ENCODE measurements around the gene BHLHA9.
"Not testable (repeated sequence)": the region's sequence is repeated elsewhere in the genome, so short reads cannot be mapped to it uniquely, and the experiment has no call there.

The BHLHA9 gene

DNA sequence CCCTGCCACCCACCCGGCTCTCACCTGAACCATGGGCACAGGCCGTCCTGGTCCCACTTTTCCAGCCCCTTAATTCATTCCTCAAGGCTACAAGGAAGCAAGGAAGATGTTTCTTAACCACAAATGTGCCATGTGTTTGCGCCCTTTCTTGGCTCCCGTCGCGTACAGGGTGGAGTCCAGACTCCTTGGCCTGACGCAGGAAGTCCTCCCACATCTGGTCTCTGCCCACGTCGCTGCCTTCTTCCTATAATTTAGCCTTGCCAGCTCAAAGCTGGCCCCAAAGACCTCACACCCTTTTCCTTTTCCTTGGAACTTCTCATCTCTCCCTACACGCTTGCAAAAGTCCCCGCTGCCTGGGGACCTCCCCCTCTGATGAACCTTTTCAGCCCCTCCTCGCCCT lies 38.8 kb upstream of the BHLHA9 start:
- TF ChIP-seq, protein P1, sequence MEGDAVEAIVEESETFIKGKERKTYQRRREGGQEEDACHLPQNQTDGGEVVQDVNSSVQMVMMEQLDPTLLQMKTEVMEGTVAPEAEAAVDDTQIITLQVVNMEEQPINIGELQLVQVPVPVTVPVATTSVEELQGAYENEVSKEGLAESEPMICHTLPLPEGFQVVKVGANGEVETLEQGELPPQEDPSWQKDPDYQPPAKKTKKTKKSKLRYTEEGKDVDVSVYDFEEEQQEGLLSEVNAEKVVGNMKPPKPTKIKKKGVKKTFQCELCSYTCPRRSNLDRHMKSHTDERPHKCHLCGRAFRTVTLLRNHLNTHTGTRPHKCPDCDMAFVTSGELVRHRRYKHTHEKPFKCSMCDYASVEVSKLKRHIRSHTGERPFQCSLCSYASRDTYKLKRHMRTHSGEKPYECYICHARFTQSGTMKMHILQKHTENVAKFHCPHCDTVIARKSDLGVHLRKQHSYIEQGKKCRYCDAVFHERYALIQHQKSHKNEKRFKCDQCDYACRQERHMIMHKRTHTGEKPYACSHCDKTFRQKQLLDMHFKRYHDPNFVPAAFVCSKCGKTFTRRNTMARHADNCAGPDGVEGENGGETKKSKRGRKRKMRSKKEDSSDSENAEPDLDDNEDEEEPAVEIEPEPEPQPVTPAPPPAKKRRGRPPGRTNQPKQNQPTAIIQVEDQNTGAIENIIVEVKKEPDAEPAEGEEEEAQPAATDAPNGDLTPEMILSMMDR (IDR thresholded peaks at IDR 0.05) = no peak
- Mint-ChIP-seq H3K9me3 (peaks cover 12% of the 10 kb centered on the region), H3K27me3 (ENCODE audit: low read depth, poor library complexity) (peaks cover 65% of the 10 kb centered on the region), H3K27ac (no peak overlapping the region), H3K4me3 (peak overlapping the region; percentile 31), H3K36me3 (ENCODE audit: low read depth) (peaks cover 5% of the 10 kb centered on the region), H3K4me1 (peaks cover 33% of the 10 kb centered on the region)
- no peak for DNase-seq

DNA sequence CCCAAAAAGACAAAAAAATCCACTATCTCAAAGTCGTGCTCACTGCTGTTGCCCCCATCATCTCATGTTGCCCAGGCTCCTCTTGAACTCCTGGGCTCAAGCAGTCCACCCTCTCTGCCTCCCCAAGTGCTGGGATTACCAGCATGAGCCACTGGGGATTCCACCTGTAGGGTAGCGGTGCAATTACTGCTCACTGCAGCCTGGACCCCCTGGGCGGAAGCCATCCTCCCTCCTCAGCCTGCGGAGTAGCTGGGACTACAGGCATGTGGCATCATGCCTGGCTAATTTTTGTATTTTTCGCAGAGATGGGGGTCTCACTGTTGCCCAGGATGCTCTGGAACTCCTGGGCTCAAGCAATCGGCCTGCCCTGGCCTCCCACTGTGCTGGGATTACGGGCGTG lies 37.9 kb upstream of the BHLHA9 start:
- no peak for DNase-seq
- H3K27ac Mint-ChIP-seq = no peak overlapping the region
- TF ChIP-seq, protein P1 (IDR thresholded peaks at IDR 0.05) = no peak
- peaks cover 12% of the 10 kb centered on the region for H3K9me3 Mint-ChIP-seq
- peaks cover 57% of the 10 kb centered on the region for H3K27me3 Mint-ChIP-seq (ENCODE audit: low read depth, poor library complexity)
- H3K4me3 Mint-ChIP-seq = no peak overlapping the region
- H3K4me1 Mint-ChIP-seq = peaks cover 28% of the 10 kb centered on the region
- peaks cover 5% of the 10 kb centered on the region for H3K36me3 Mint-ChIP-seq (ENCODE audit: low read depth)

DNA sequence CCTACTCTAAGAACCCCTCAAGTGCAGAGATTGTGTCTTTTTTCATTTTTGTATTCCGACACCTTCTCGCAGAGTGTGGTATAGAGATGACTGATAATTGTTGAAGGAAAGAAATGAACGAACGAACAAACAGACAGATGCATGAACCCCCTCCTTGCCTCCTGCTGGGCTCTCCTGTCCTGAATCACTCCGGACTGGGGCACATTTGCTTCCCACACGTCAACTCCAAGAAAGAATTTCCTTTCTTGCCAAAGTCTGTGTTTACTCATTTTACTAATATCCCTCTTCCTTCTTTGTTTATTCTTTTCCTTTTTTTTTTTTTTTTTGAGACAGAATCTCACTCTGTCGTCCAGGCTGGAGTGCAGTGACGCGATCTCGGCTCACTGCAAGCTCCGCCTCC lies 37.5 kb upstream of the BHLHA9 start:
- Mint-ChIP-seq H3K4me1 (peaks cover 23% of the 10 kb centered on the region), H3K27me3 (ENCODE audit: low read depth, poor library complexity) (peaks cover 53% of the 10 kb centered on the region), H3K36me3 (ENCODE audit: low read depth) (peaks cover 5% of the 10 kb centered on the region), H3K27ac (no peak overlapping the region), H3K9me3 (peaks cover 12% of the 10 kb centered on the region), H3K4me3 (no peak overlapping the region)
- DNase-seq = no peak
- TF ChIP-seq, protein P1 (IDR thresholded peaks at IDR 0.05) = no peak

DNA sequence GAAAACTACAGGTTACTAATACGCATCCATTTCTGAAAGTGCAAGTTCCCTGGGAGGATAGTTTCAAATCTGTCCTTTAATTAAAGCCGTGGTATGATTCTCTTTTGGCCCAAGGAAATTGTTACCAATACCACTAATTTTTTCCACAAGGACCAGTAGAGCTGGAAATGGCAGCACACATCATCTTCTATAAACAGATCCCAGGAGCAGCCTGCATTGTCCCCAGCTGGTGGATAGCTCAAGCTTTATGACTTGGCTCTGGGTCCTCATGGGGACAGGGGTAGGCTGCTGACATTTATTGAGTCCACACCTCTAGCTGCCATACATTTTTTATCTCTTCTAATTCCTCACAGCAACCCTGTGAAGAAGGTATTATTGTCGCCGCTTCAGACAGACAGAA lies 35.8 kb upstream of the BHLHA9 start:
- H3K36me3 Mint-ChIP-seq (ENCODE audit: low read depth) = peaks cover 5% of the 10 kb centered on the region
- peaks cover 17% of the 10 kb centered on the region for H3K4me1 Mint-ChIP-seq
- no peak overlapping the region for H3K27ac Mint-ChIP-seq
- no peak for DNase-seq
- peaks cover 53% of the 10 kb centered on the region for H3K27me3 Mint-ChIP-seq (ENCODE audit: low read depth, poor library complexity)
- no peak overlapping the region for H3K4me3 Mint-ChIP-seq
- H3K9me3 Mint-ChIP-seq = peaks cover 12% of the 10 kb centered on the region
- TF ChIP-seq, protein P1 (IDR thresholded peaks at IDR 0.05) = no peak

DNA sequence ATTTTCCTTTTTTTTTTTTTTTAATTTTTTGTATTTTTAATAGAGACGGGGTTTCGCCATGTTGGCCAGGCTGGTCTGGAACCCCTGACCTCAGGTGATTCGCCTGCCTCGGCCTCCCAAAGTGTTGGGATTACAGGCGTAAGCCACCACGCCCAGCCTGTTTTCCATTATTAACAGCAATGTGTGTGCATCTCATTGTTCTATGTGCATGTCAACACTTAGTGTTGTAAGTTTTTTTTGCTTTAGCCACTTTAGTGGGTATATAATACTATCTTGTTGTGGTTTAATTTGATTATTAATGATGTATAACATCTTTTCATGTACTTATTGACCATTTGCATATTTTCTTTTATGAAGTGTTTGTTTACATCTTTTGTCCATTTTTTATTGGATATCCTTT lies 32.8 kb upstream of the BHLHA9 start:
- no peak for DNase-seq
- Mint-ChIP-seq H3K4me3 (no peak overlapping the region), H3K27me3 (ENCODE audit: low read depth, poor library complexity) (peaks cover 39% of the 10 kb centered on the region), H3K4me1 (peaks cover 11% of the 10 kb centered on the region), H3K27ac (no peak overlapping the region), H3K36me3 (ENCODE audit: low read depth) (no peaks in the 10 kb centered on the region), H3K9me3 (peaks cover 4% of the 10 kb centered on the region)
- TF ChIP-seq, protein P1 (IDR thresholded peaks at IDR 0.05) = no peak

DNA sequence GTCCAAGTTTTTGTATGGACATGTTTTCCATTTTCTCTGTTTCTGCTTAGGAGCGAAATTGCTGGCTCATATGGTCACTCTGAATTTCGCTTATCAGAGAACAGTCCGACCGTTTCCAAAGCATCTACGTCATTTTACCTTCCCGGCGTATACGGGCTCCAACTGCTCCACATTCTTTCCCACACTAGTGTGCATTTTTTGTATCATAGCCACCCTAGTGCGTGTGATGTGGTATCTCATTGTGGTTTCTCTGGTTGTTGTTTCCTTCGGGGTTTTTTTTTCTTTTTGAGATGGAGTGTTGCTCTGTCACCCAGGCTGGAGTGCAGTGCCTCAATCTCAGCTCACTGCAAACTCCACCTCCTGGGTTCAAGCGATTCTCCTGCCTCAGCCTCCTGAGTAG lies 31.0 kb upstream of the BHLHA9 start:
- Mint-ChIP-seq H3K27ac (no peak overlapping the region), H3K4me1 (peaks cover 7% of the 10 kb centered on the region), H3K4me3 (no peak overlapping the region), H3K9me3 (peaks cover 4% of the 10 kb centered on the region), H3K27me3 (ENCODE audit: low read depth, poor library complexity) (peaks cover 32% of the 10 kb centered on the region), H3K36me3 (ENCODE audit: low read depth) (no peaks in the 10 kb centered on the region)
- no peak for DNase-seq
- TF ChIP-seq, protein P1 (IDR thresholded peaks at IDR 0.05) = no peak

DNA sequence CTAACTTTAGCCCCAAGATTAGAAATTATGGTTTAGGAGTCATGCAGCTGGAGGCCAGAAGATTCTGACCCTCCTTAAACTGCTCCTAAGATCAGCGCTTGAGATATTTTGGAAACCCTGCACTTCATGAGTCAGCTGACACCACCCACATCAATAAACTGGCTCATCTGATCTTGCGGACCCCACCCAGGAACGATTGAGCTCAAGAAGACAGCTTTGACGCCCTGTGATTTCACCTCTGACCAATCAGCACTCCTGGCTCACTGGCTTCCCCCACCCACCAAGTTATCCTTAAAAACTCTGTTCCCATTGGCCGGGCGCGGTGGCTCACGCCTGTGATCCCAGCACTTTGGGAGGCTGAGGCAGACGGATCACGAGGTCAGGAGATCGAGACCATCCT lies 29.8 kb upstream of the BHLHA9 start:
- DNase-seq; H3K9me3 Mint-ChIP-seq; H3K4me1 Mint-ChIP-seq; H3K27ac Mint-ChIP-seq; H3K36me3 Mint-ChIP-seq (ENCODE audit: low read depth); H3K4me3 Mint-ChIP-seq: not testable (repeated sequence)
- peaks cover 33% of the 10 kb centered on the region for H3K27me3 Mint-ChIP-seq (ENCODE audit: low read depth, poor library complexity)
